Gastrocnemius medialis (tissue), 4 donors: Measurements from ENCODE around the gene HSBP1L1.

Experiments
- POLR2A ChIP-seq, 2 donors: fragments of 450-650 bp; IDR thresholded peaks; one replicate each; pipeline ENCODE4 v1.6.1; 2017; ENCODE audit warnings: antibody characterized with exemption in 2 of 2, mild to moderate bottlenecking in 2 of 2, moderate library complexity in 2 of 2
- TF ChIP-seq, protein P1 (sequence below), 5 experiments: fragments of 450-650 bp in 3 of 5; fragments of 200-600 bp in 2 of 5; sonication (generic) in 2 of 5; IDR thresholded peaks in 4 of 5; conservative IDR thresholded peaks in 1 of 5; 1 replicate in 4 of 5; 2 replicates in 1 of 5; pipeline ENCODE4 v1.5.1; 2016 to 2019; ENCODE audit warnings: antibody characterized with exemption in 5 of 5, mild to moderate bottlenecking in 3 of 5, moderate library complexity in 3 of 5

DNA sequence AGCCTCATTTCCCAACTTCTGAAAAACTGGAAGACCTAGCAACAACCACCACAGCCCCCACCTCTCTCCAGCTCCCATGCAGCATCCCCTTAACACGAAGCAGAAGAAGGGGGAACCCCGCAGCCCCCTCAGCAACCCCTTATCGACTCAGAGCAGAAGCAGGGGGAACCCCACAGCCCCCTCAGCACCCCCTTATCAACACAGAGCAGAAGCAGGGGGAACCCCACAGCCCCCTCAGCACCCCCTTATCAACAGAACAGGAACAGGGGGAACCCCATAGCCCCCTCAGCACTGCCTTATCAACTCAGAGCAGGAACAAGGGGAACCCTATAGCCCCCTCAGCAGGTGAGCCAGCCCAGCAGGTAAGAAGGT lies 19.7 kb upstream of the HSBP1L1 start:
- TF ChIP-seq, protein P1, sequence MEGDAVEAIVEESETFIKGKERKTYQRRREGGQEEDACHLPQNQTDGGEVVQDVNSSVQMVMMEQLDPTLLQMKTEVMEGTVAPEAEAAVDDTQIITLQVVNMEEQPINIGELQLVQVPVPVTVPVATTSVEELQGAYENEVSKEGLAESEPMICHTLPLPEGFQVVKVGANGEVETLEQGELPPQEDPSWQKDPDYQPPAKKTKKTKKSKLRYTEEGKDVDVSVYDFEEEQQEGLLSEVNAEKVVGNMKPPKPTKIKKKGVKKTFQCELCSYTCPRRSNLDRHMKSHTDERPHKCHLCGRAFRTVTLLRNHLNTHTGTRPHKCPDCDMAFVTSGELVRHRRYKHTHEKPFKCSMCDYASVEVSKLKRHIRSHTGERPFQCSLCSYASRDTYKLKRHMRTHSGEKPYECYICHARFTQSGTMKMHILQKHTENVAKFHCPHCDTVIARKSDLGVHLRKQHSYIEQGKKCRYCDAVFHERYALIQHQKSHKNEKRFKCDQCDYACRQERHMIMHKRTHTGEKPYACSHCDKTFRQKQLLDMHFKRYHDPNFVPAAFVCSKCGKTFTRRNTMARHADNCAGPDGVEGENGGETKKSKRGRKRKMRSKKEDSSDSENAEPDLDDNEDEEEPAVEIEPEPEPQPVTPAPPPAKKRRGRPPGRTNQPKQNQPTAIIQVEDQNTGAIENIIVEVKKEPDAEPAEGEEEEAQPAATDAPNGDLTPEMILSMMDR (IDR thresholded peaks at IDR 0.05 in 4 of 5, conservative IDR thresholded peaks at IDR 0.05 in 1 of 5) = no peak
- no peak for TF ChIP-seq POLR2A (IDR thresholded peaks at IDR 0.05)
